GM19025 (cell line): Measurements from ENCODE around the gene TNFRSF19.
"Not testable (repeated sequence)": the region's sequence is repeated elsewhere in the genome, so short reads cannot be mapped to it uniquely, and the experiment has no call there.

Experiments used
- ATAC-seq: cut with Tn5 transposase; IDR thresholded peaks from one replicate; pipeline ENCODE4 v1.9.1; 2021; ENCODE audit warnings: mild to moderate bottlenecking, low read depth, moderate library complexity; ENCODE audit not compliant: unreplicated experiment

Gene TNFRSF19

GRCh38 chr13:23677679-23678288 lies 107.6 kb downstream of the TNFRSF19 start:
- not testable (repeated sequence) for ATAC-seq

GRCh38 chr13:23678795-23679194 lies 108.6 kb downstream of the TNFRSF19 start:
- ATAC-seq: no peak

GRCh38 chr13:23679220-23679619 lies 109.0 kb downstream of the TNFRSF19 start:
- no peak for ATAC-seq

- ATAC-seq: no peak
Observed at GRCh38 chr13:23680845-23681669, 110.8 kb downstream of the TNFRSF19 start.

- no peak for ATAC-seq
Observed at GRCh38 chr13:23683084-23683483, 112.9 kb downstream of the TNFRSF19 start.

- no peak for ATAC-seq
Observed at GRCh38 chr13:23684647-23685046, 114.4 kb downstream of the TNFRSF19 start.

GRCh38 chr13:23685416-23685815 lies 115.2 kb downstream of the TNFRSF19 start:
- ATAC-seq: no peak

- no peak for ATAC-seq
Observed at GRCh38 chr13:23686948-23687347, 116.7 kb downstream of the TNFRSF19 start.

GRCh38 chr13:23687614-23688013 lies 117.4 kb downstream of the TNFRSF19 start:
- no peak for ATAC-seq

- ATAC-seq: no peak
Observed at GRCh38 chr13:23688336-23688735, 118.1 kb downstream of the TNFRSF19 start.

- ATAC-seq: no peak
Observed at GRCh38 chr13:23690668-23691067, 120.5 kb downstream of the TNFRSF19 start.

- ATAC-seq: no peak
Observed at GRCh38 chr13:23692816-23693215, 122.6 kb downstream of the TNFRSF19 start.

- ATAC-seq: no peak
Observed at GRCh38 chr13:23695196-23695595, 125.0 kb downstream of the TNFRSF19 start.

GRCh38 chr13:23695711-23696464 lies 125.7 kb downstream of the TNFRSF19 start:
- ATAC-seq: peak; percentile 85

- no peak for ATAC-seq
Observed at GRCh38 chr13:23696610-23697009, 126.4 kb downstream of the TNFRSF19 start.

GRCh38 chr13:23697772-23698313 lies 127.6 kb downstream of the TNFRSF19 start:
- no peak for ATAC-seq

GRCh38 chr13:23699271-23699670 lies 129.1 kb downstream of the TNFRSF19 start:
- no peak for ATAC-seq

GRCh38 chr13:23701186-23701585 lies 131.0 kb downstream of the TNFRSF19 start:
- ATAC-seq: no peak

- no peak for ATAC-seq
Observed at GRCh38 chr13:23701636-23702035, 131.4 kb downstream of the TNFRSF19 start.

GRCh38 chr13:23703246-23703860 lies 133.1 kb downstream of the TNFRSF19 start:
- ATAC-seq: no peak

GRCh38 chr13:23705583-23705982 lies 135.4 kb downstream of the TNFRSF19 start:
- no peak for ATAC-seq
